Measurements from ENCODE around the gene FARP1.

FARP1 gene

GRCh38 chr13:98479496-98480003 is 336.7 kb downstream of the FARP1 start:
- peaks cover 0 to 5% of the 10 kb centered on the region in 2 experiments; a peak in 1 of 3 replicates for H3K36me3 ChIP-seq (ENCODE audit: control insufficient read depth in 2 of 2, insufficient read depth in 1 of 2, low read length in 2 of 2)
- no peak for TF ChIP-seq MEIS1 (CRISPR knock-in tag; IDR thresholded peaks at IDR 0.05; ENCODE audit: borderline replicate concordance)
- no peak for TF ChIP-seq ZNF701 (tag by site-specific recombination; IDR thresholded peaks at IDR 0.05)
- TF ChIP-seq ZNF398 (tag by site-specific recombination; IDR thresholded peaks at IDR 0.05) = no peak
- TF ChIP-seq GFI1B (tag by site-specific recombination; IDR thresholded peaks at IDR 0.05) = no peak
- TF ChIP-seq ZNF596 (tag by site-specific recombination; IDR thresholded peaks at IDR 0.05) = no peak
- TF ChIP-seq ZSCAN16 (tag by site-specific recombination; IDR thresholded peaks at IDR 0.05) = no peak
- no peak for TF ChIP-seq ZNF449 (tag by site-specific recombination; IDR thresholded peaks at IDR 0.05)
- H3K9me3 ChIP-seq (ENCODE audit: control insufficient read depth, insufficient read depth, low read depth, low read length) = no peaks in the 10 kb centered on the region
- ChIA-PET CTCF (interaction anchor here (0.5 to 0.6 kb wide), 2 partner anchors 14 to 147 kb away, joined by 3 read pairs; no protein-coding TSS in a partner anchor), POLR2A (no interaction called here)
- no peak overlapping the region for H3K4me3 ChIP-seq (ENCODE audit: low read depth, low read length)
- peaks cover 18% of the 10 kb centered on the region for H3K4me1 ChIP-seq (ENCODE audit: control insufficient read depth, insufficient read depth, low read length)
- no peak overlapping the region for H3K27ac ChIP-seq (ENCODE audit: extremely low read depth, low read depth, low read length)

- no peaks in the 10 kb centered on the region for H3K9me3 ChIP-seq (ENCODE audit: control insufficient read depth, insufficient read depth, low read depth, low read length)
- H3K4me1 ChIP-seq (ENCODE audit: control insufficient read depth, insufficient read depth, low read length) = peaks cover 18% of the 10 kb centered on the region
- ChIA-PET CTCF (no interaction called here), POLR2A (interaction anchor here (0.6 kb wide), 1 partner anchor 168 kb away, joined by 7 read pairs; no protein-coding TSS in a partner anchor)
- peak; percentile 67 for TF ChIP-seq ZNF600 (tag by site-specific recombination; IDR thresholded peaks at IDR 0.05)
- 0 out of 2 replicates have a peak, but pooled peaks have one; percentile 43 for TF ChIP-seq PRDM1 (tag by site-specific recombination; IDR thresholded peaks at IDR 0.05)
- TF ChIP-seq ZNF629 (tag by site-specific recombination; IDR thresholded peaks at IDR 0.05) = peak; percentile 52; the same call in 1 of the 2 replicates
- no peak for TF ChIP-seq HOXD13 (CRISPR knock-in tag; IDR thresholded peaks at IDR 0.05; ENCODE audit: borderline replicate concordance)
- TF ChIP-seq OSR2 (tag by site-specific recombination; IDR thresholded peaks at IDR 0.05) = 0 out of 2 replicates have a peak, but pooled peaks have one; percentile 8
- peak; percentile 16; the same call in 1 of the 2 replicates for TF ChIP-seq SP2 (tag by site-specific recombination; IDR thresholded peaks at IDR 0.05)
- TF ChIP-seq ZBTB17 (tag by site-specific recombination; IDR thresholded peaks at IDR 0.05) = 0 out of 2 replicates have a peak, but pooled peaks have one; percentile 13
- TF ChIP-seq ZNF280C (tag by site-specific recombination; IDR thresholded peaks at IDR 0.05) = no peak
- H3K36me3 ChIP-seq (ENCODE audit: control insufficient read depth in 2 of 2, insufficient read depth in 1 of 2, low read length in 2 of 2) = no peaks in the 10 kb centered on the region
- no peak overlapping the region for H3K27ac ChIP-seq (ENCODE audit: extremely low read depth, low read depth, low read length)
- no peak overlapping the region for H3K4me3 ChIP-seq (ENCODE audit: low read depth, low read length)
These were observed 338.3 kb downstream of the FARP1 start for GRCh38 chr13:98480915-98481877.
